Suprapubic skin (tissue), 4 donors: ENCODE data around the gene ST6GALNAC6.

Experiments
- CTCF ChIP-seq, 2 donors: fragments of 200-600 bp in 1 of 2; fragments of 450-650 bp in 1 of 2; sonication (generic) in 1 of 2; IDR thresholded peaks; one replicate each; pipeline ENCODE4 v1.5.1; 2016 to 2019; ENCODE audit warnings: antibody characterized with exemption in 2 of 2, mild to moderate bottlenecking in 1 of 2, moderate library complexity in 1 of 2
- POLR2A ChIP-seq, 2 donors: fragments of 450-650 bp; IDR thresholded peaks; one replicate each; pipeline ENCODE4 v1.6.1; 2017; ENCODE audit warnings: antibody characterized with exemption in 2 of 2, mild to moderate bottlenecking in 2 of 2, moderate library complexity in 2 of 2
- POLR2AphosphoS5 ChIP-seq, 3 donors: sonication (generic); formaldehyde crosslinking; IDR thresholded peaks; one replicate each; pipeline ENCODE4 v1.6.1; 2017; ENCODE audit warnings: antibody characterized with exemption in 3 of 3

GRCh38 chr9:127837346-127837745, 62.1 kb downstream of the ST6GALNAC6 start:
- TF ChIP-seq POLR2A (IDR thresholded peaks at IDR 0.05): no peak
- TF ChIP-seq POLR2AphosphoS5 (IDR thresholded peaks at IDR 0.05): no peak
- TF ChIP-seq CTCF (IDR thresholded peaks at IDR 0.05): no peak
